Naive thymus-derived CD8-positive, alpha-beta T cell (primary cell): ENCODE data around the gene DRAXIN. TPM values are rescaled to one million over a fixed set of nuclear protein-coding genes. Genes with fewer than 3 reads are reported as not detected.

Source experiments
- ATAC-seq, 2 donors: fragments of 150-1000 bp; cut with Tn5 transposase in 1 of 2; sonication (Bioruptor Pico), chemical (Tn5 transposase) in 1 of 2; 1 replicate in 1 of 2; 2 replicates in 1 of 2; pipeline ENCODE4 v1.10.0; 2021; ENCODE audit warnings: mild to moderate bottlenecking in 2 of 2, moderate library complexity in 2 of 2
- POLR2A ChIA-PET: fragments of 350-600 bp; sonication (Branson Sonifier 250); formaldehyde crosslinking; loops from one replicate; lab custom pipeline; 2021; ENCODE audit warnings: antibody characterized with exemption; lab: Charles Lee
- DNase-seq, 10 donors: peaks; one replicate each; pipeline versions ENCODE4 v3.0.0 to v3.0.0-alpha.2; 2020 to 2022
- H3K27ac Mint-ChIP-seq, 10 donors: one replicate each; pipeline ENCODE4 v1.8.0; 2020 to 2022; ENCODE audit warnings: mild to moderate bottlenecking in 10 of 10, mixed read lengths in 10 of 10, moderate library complexity in 4 of 10, inconsistent platforms in 1 of 10
- H3K27me3 Mint-ChIP-seq, 5 donors: one replicate each; pipeline ENCODE4 v1.8.0; 2021 to 2022; ENCODE audit warnings: mixed read lengths in 5 of 5
- H3K36me3 Mint-ChIP-seq, 3 donors: one replicate each; pipeline ENCODE4 v1.8.0; 2020 to 2022; ENCODE audit warnings: mixed read lengths in 3 of 3, mild to moderate bottlenecking in 2 of 3, inconsistent platforms in 1 of 3
- H3K4me1 Mint-ChIP-seq, 4 donors: one replicate each; pipeline ENCODE4 v1.8.0; 2021 to 2022; ENCODE audit warnings: mixed read lengths in 4 of 4
- H3K4me3 Mint-ChIP-seq, 10 donors: one replicate each; pipeline ENCODE4 v1.8.0; 2020 to 2022; ENCODE audit warnings: mild to moderate bottlenecking in 10 of 10, mixed read lengths in 10 of 10, moderate library complexity in 6 of 10, inconsistent platforms in 1 of 10
- H3K9me3 Mint-ChIP-seq, 9 donors: one replicate each; pipeline ENCODE4 v1.8.0; 2020 to 2022; ENCODE audit warnings: mixed read lengths in 9 of 9, mild to moderate bottlenecking in 3 of 9, inconsistent platforms in 1 of 9, moderate library complexity in 1 of 9
- polyA plus RNA-seq, 3 donors: library from polyadenylated mRNA; unstranded; fragments of 300-500 nt; fragmentation: Illumina TruSeq; gene quantifications; one replicate each; pipeline ENCODE4 v1.2.3, GENCODE V29; 2021
- total RNA-seq, 8 experiments: library from RNA in 2 of 8; stranded (reverse) in 2 of 8; gene quantifications; one replicate each; pipeline ENCODE4 v1.2.3 and lab custom pipeline; 2021 to 2026

The DRAXIN gene
- total and polyA plus RNA-seq, 5 experiments from 2014 or later: 0.07 to 0.29 (median 0.22) TPM

GRCh38 chr1:11704691-11705475, 13.4 kb downstream of the DRAXIN start:
- no peak for ATAC-seq
- Mint-ChIP-seq H3K27ac (peak overlapping the region in 1 of 10 donors; percentile 24), H3K36me3 (no peaks in the 10 kb centered on the region), H3K4me3 (no peak overlapping the region), H3K9me3 (no peaks in the 10 kb centered on the region), H3K4me1 (peaks cover 0 to 7% (median 0%) of the 10 kb centered on the region in 4 donors), H3K27me3 (peaks cover 0 to 13% (median 7%) of the 10 kb centered on the region in 5 donors)
- DNase-seq: no peak
- POLR2A ChIA-PET: interaction anchor here (1.5 kb wide), 1 partner anchor 15 kb away, joined by 3 read pairs; no protein-coding TSS in a partner anchor

GRCh38 chr1:11705596-11705995, 14.1 kb downstream of the DRAXIN start:
- peaks cover 0 to 13% (median 7%) of the 10 kb centered on the region in 5 donors for H3K27me3 Mint-ChIP-seq
- H3K9me3 Mint-ChIP-seq: no peaks in the 10 kb centered on the region
- DNase-seq (no peak), ATAC-seq (no peak)
- H3K4me3 Mint-ChIP-seq: no peak overlapping the region
- H3K27ac Mint-ChIP-seq: no peak overlapping the region
- POLR2A ChIA-PET: interaction anchor here (1.5 kb wide), 1 partner anchor 15 kb away, joined by 3 read pairs; no protein-coding TSS in a partner anchor
- no peaks in the 10 kb centered on the region for H3K36me3 Mint-ChIP-seq
- H3K4me1 Mint-ChIP-seq: peaks cover 0 to 7% (median 0%) of the 10 kb centered on the region in 4 donors

GRCh38 chr1:11706292-11706691, 14.8 kb downstream of the DRAXIN start:
- DNase-seq: no peak
- no peaks in the 10 kb centered on the region for H3K9me3 Mint-ChIP-seq
- H3K36me3 Mint-ChIP-seq: no peaks in the 10 kb centered on the region
- peaks cover 0 to 7% (median 0%) of the 10 kb centered on the region in 4 donors for H3K4me1 Mint-ChIP-seq
- H3K27me3 Mint-ChIP-seq: peaks cover 0 to 13% (median 7%) of the 10 kb centered on the region in 5 donors
- no peak for ATAC-seq
- H3K4me3 Mint-ChIP-seq: no peak overlapping the region
- POLR2A ChIA-PET: no interaction called here
- H3K27ac Mint-ChIP-seq: no peak overlapping the region

- Mint-ChIP-seq H3K27me3 (peaks cover 0 to 11% (median 7%) of the 10 kb centered on the region in 5 donors), H3K4me1 (peaks cover 0 to 7% (median 0%) of the 10 kb centered on the region in 4 donors), H3K36me3 (no peaks in the 10 kb centered on the region), H3K27ac (no peak overlapping the region), H3K4me3 (no peak overlapping the region), H3K9me3 (no peaks in the 10 kb centered on the region)
- POLR2A ChIA-PET: interaction anchor here (1.4 kb wide), 1 partner anchor 44 kb away, joined by 3 read pairs; the partner anchor contains the start of gene FBXO6
- ATAC-seq: no peak
- no peak for DNase-seq
Observed at GRCh38 chr1:11707621-11708276, 16.2 kb downstream of the DRAXIN start.

GRCh38 chr1:11708554-11709350, 17.2 kb downstream of the DRAXIN start:
- no peaks in the 10 kb centered on the region for H3K36me3 Mint-ChIP-seq
- POLR2A ChIA-PET: interaction anchor here (1.0 to 1.4 kb wide), 2 partner anchors 9 to 45 kb away, joined by 3 to 4 read pairs; partner anchors contain the start of gene FBXO6
- H3K4me3 Mint-ChIP-seq: no peak overlapping the region
- H3K27me3 Mint-ChIP-seq: peaks cover 0 to 11% (median 6%) of the 10 kb centered on the region in 5 donors
- H3K4me1 Mint-ChIP-seq: peaks cover 0 to 4% (median 0%) of the 10 kb centered on the region in 4 donors
- DNase-seq (no peak), ATAC-seq (no peak)
- H3K27ac Mint-ChIP-seq: no peak overlapping the region
- no peaks in the 10 kb centered on the region for H3K9me3 Mint-ChIP-seq

- POLR2A ChIA-PET: no interaction called here
- Mint-ChIP-seq H3K9me3 (no peaks in the 10 kb centered on the region), H3K4me3 (no peak overlapping the region), H3K4me1 (peaks cover 0 to 2% (median 0%) of the 10 kb centered on the region in 4 donors), H3K27me3 (peaks cover 0 to 11% (median 0%) of the 10 kb centered on the region in 5 donors), H3K27ac (no peak overlapping the region), H3K36me3 (no peaks in the 10 kb centered on the region)
- DNase-seq (no peak), ATAC-seq (no peak)
Observed at GRCh38 chr1:11711490-11711889, 20.0 kb downstream of the DRAXIN start.

- Mint-ChIP-seq H3K4me3 (no peak overlapping the region), H3K27ac (no peak overlapping the region)
- POLR2A ChIA-PET: no interaction called here
Observed at GRCh38 chr1:11712285-11712684, 20.8 kb downstream of the DRAXIN start.

GRCh38 chr1:11713095-11713494, 21.6 kb downstream of the DRAXIN start:
- no peak overlapping the region for H3K27ac Mint-ChIP-seq
- H3K27me3 Mint-ChIP-seq: peaks cover 0 to 11% (median 0%) of the 10 kb centered on the region in 5 donors
- no peaks in the 10 kb centered on the region for H3K9me3 Mint-ChIP-seq
- ATAC-seq (no peak), DNase-seq (no peak)
- POLR2A ChIA-PET: no interaction called here
- no peaks in the 10 kb centered on the region for H3K4me1 Mint-ChIP-seq
- no peak overlapping the region for H3K4me3 Mint-ChIP-seq
- no peaks in the 10 kb centered on the region for H3K36me3 Mint-ChIP-seq

More at GRCh38 chr1:11712285-11712684, 20.8 kb downstream of the DRAXIN start:
- Mint-ChIP-seq H3K27me3 (peaks cover 0 to 11% (median 0%) of the 10 kb centered on the region in 5 donors), H3K36me3 (no peaks in the 10 kb centered on the region), H3K4me1 (peaks cover 0 to 2% (median 0%) of the 10 kb centered on the region in 4 donors), H3K9me3 (no peaks in the 10 kb centered on the region)
- ATAC-seq: no peak
- DNase-seq: no peak

- Mint-ChIP-seq H3K27me3 (no peaks in the 10 kb centered on the region), H3K4me1 (peaks cover 11 to 15% (median 13%) of the 10 kb centered on the region in 4 donors), H3K27ac (no peak overlapping the region), H3K4me3 (no peak overlapping the region), H3K36me3 (no peaks in the 10 kb centered on the region), H3K9me3 (no peaks in the 10 kb centered on the region)
- no peak for ATAC-seq
- POLR2A ChIA-PET: interaction anchor here (0.6 kb wide), 1 partner anchor 22 kb away, joined by 4 read pairs; no protein-coding TSS in a partner anchor
- no peak for DNase-seq
Observed at GRCh38 chr1:11714831-11715575, 23.5 kb downstream of the DRAXIN start.

GRCh38 chr1:11719313-11720032, 28.0 kb downstream of the DRAXIN start:
- Mint-ChIP-seq H3K27me3 (no peaks in the 10 kb centered on the region), H3K36me3 (no peaks in the 10 kb centered on the region), H3K27ac (peak overlapping the region; percentile 84 to 99 (median 92)), H3K9me3 (no peaks in the 10 kb centered on the region), H3K4me1 (peaks cover 11 to 21% (median 15%) of the 10 kb centered on the region in 4 donors), H3K4me3 (peak overlapping the region; percentile 70 to 93 (median 87))
- DNase-seq (peak; percentile 71 to 93 (median 84)), ATAC-seq (peak; percentile 90 to 92)
- POLR2A ChIA-PET: interaction anchor here (0.5 to 3.0 kb wide), 23 partner anchors 9 to 707 kb away, joined by 3 to 70 read pairs (median 6); partner anchors contain the start of genes AGTRAP, CLCN6, FBXO2 and FBXO44

- ATAC-seq: no peak
Observed at GRCh38 chr1:11720033-11720376, 28.5 kb downstream of the DRAXIN start.

More at GRCh38 chr1:11720033-11720376, 28.5 kb downstream of the DRAXIN start:
- Mint-ChIP-seq H3K27ac (peak overlapping the region in 8 of 10 donors; percentile 84 to 99 (median 92)), H3K36me3 (no peaks in the 10 kb centered on the region), H3K9me3 (no peaks in the 10 kb centered on the region), H3K27me3 (no peaks in the 10 kb centered on the region), H3K4me1 (peaks cover 11 to 22% (median 16%) of the 10 kb centered on the region in 4 donors), H3K4me3 (peak overlapping the region; percentile 1 to 93 (median 86))
- no peak for DNase-seq
- POLR2A ChIA-PET: interaction anchor here (0.7 to 3.0 kb wide), 22 partner anchors 9 to 1073 kb away, joined by 3 to 70 read pairs (median 6); partner anchors contain the start of genes AGTRAP, CLCN6, FBXO2 and FBXO44
